CD4-positive, alpha-beta T cell treated with Interleukin-15 for 1 hour (primary cell): Measurements from ENCODE around the gene ALPK3.

ENCODE experiments used
- DNase-seq: peaks from one replicate; pipeline ENCODE4 v3.0.0-alpha.2; 2020

Gene ALPK3

GRCh38 chr15:84816694-84817465 is at the start of gene ALPK3:
Gene ALPK3 (plus strand): TSS chr15:84817356. CDS start chr15:84817453, 97 bp downstream.
- no peak for DNase-seq

GRCh38 chr15:84772031-84772430 is 45.1 kb upstream of the ALPK3 start:
- DNase-seq = no peak

GRCh38 chr15:84772467-84772866 is 44.7 kb upstream of the ALPK3 start:
- no peak for DNase-seq

- no peak for DNase-seq
Measured at GRCh38 chr15:84773716-84774115, 43.4 kb upstream of the ALPK3 start.

GRCh38 chr15:84775867-84776449 is 41.2 kb upstream of the ALPK3 start:
- no peak for DNase-seq

- DNase-seq = no peak
Measured at GRCh38 chr15:84778194-84778593, 39.0 kb upstream of the ALPK3 start.

- DNase-seq = no peak
Measured at GRCh38 chr15:84780492-84780891, 36.7 kb upstream of the ALPK3 start.

- DNase-seq = no peak
Measured at GRCh38 chr15:84781495-84781894, 35.7 kb upstream of the ALPK3 start.

GRCh38 chr15:84782346-84782745 is 34.8 kb upstream of the ALPK3 start:
- DNase-seq = no peak

- DNase-seq = no peak
Measured at GRCh38 chr15:84783493-84784251, 33.5 kb upstream of the ALPK3 start.

GRCh38 chr15:84784262-84784661 is 32.9 kb upstream of the ALPK3 start:
- no peak for DNase-seq

- no peak for DNase-seq
Measured at GRCh38 chr15:84785053-84785452, 32.1 kb upstream of the ALPK3 start.

- DNase-seq = no peak
Measured at GRCh38 chr15:84788500-84788899, 28.7 kb upstream of the ALPK3 start.

GRCh38 chr15:84789762-84790161 is 27.4 kb upstream of the ALPK3 start:
- DNase-seq = no peak

GRCh38 chr15:84790676-84791075 is 26.5 kb upstream of the ALPK3 start:
- DNase-seq = no peak

GRCh38 chr15:84791763-84792162 is 25.4 kb upstream of the ALPK3 start:
- DNase-seq = no peak

GRCh38 chr15:84793431-84794161 is 23.6 kb upstream of the ALPK3 start:
- DNase-seq = no peak

- DNase-seq = no peak
Measured at GRCh38 chr15:84794162-84794547, 23.0 kb upstream of the ALPK3 start.

GRCh38 chr15:84795186-84795585 is 22.0 kb upstream of the ALPK3 start:
- no peak for DNase-seq

- DNase-seq = no peak
Measured at GRCh38 chr15:84797212-84797611, 19.9 kb upstream of the ALPK3 start.

GRCh38 chr15:84797801-84798200 is 19.4 kb upstream of the ALPK3 start:
- no peak for DNase-seq

- no peak for DNase-seq
Measured at GRCh38 chr15:84798436-84798946, 18.7 kb upstream of the ALPK3 start.
